Measurements from ENCODE around the gene RPGRIP1L. TPM values are rescaled to one million over a fixed set of nuclear protein-coding genes. Genes with fewer than 3 reads are reported as not detected.

The RPGRIP1L gene
- total and polyA plus RNA-seq, 2 of the 13 experiments (the other 11 are each of a cell fraction or from before 2014, with no cell fraction given) = 5.0 to 13.5 TPM

GRCh38 chr16:53744449-53744848, 40.8 kb upstream of the RPGRIP1L start (continued):
- TF ChIP-seq MLX (CRISPR knock-in tag; IDR thresholded peaks at IDR 0.05) = peak; percentile 63; the same call in 1 of the 2 replicates
- no peak for TF ChIP-seq ZNF790 (CRISPR knock-in tag; IDR thresholded peaks at IDR 0.05; ENCODE audit: borderline replicate concordance)
- no peak for TF ChIP-seq ZSCAN31 (CRISPR knock-in tag; IDR thresholded peaks at IDR 0.05; ENCODE audit: low read depth)
- peak; percentile 76; the same call in 1 of the 2 replicates for TF ChIP-seq JUNB (CRISPR knock-in tag; IDR thresholded peaks at IDR 0.05; ENCODE audit: borderline replicate concordance)
- TF ChIP-seq SKI (IDR thresholded peaks at IDR 0.05; ENCODE audit: partially characterized antibody) = no peak
- TF ChIP-seq ELF3 (CRISPR knock-in tag; IDR thresholded peaks at IDR 0.05) = peak; percentile 64; the same call in 1 of the 2 replicates
- TF ChIP-seq KDM5A (IDR thresholded peaks at IDR 0.05; ENCODE audit: borderline replicate concordance, low read length) = no peak
- TF ChIP-seq JUND (CRISPR knock-in tag; IDR thresholded peaks at IDR 0.05) = peak; percentile 57; the same call in 1 of the 2 replicates
- TF ChIP-seq ZNF468 (CRISPR knock-in tag; IDR thresholded peaks at IDR 0.05) = no peak
- no peak for TF ChIP-seq NFIC (IDR thresholded peaks at IDR 0.05; ENCODE audit: low read length)
- no peak; the same call in 1 of the 2 replicates for TF ChIP-seq CTCF (CRISPR knock-in tag; IDR thresholded peaks at IDR 0.05)
- no peak for TF ChIP-seq HNF4A (CRISPR knock-in tag; IDR thresholded peaks at IDR 0.05)
- TF ChIP-seq TAF1 (CRISPR knock-in tag; IDR thresholded peaks at IDR 0.05) = no peak
- TF ChIP-seq ZFP90 (CRISPR knock-in tag; IDR thresholded peaks at IDR 0.05; ENCODE audit: borderline replicate concordance) = no peak
- TF ChIP-seq ZNF292 (CRISPR knock-in tag; IDR thresholded peaks at IDR 0.05; ENCODE audit: borderline replicate concordance, low read depth) = peak; percentile 38; the same call in 1 of the 2 replicates
- no peak for TF ChIP-seq TBP (CRISPR knock-in tag; IDR thresholded peaks at IDR 0.05)
